Measurements from ENCODE around the gene WDR72.
"Not testable (repeated sequence)": the region's sequence is repeated elsewhere in the genome, so short reads cannot be mapped to it uniquely, and the experiment has no call there.

The WDR72 gene

GRCh38 chr15:53759411-53759931 lies at the start of gene WDR72:
Gene WDR72, minus strand, starts transcription at chr15:53759663. Its CDS starts 26,514 bp downstream, at chr15:53733149.
- Histone ChIP-seq H3K4me3 (ENCODE audit: low read depth, low read length) (peak within 1 kb of the TSS; percentile 81), H3K36me3 (ENCODE audit: control insufficient read depth, insufficient read depth, low read length) (no peaks in the 10 kb centered on the region), H3K9me3 (ENCODE audit: control insufficient read depth, insufficient read depth, low read depth, low read length) (no peaks in the 10 kb centered on the region), H3K27me3 (ENCODE audit: control insufficient read depth, insufficient read depth, low read length) (peaks cover 43% of the 10 kb centered on the region), H3K4me1 (ENCODE audit: control insufficient read depth, insufficient read depth, low read length) (no peaks in the 10 kb centered on the region), H3K27ac (ENCODE audit: low read depth, low read length) (no peak within 1 kb of the TSS), H3K9ac (ENCODE audit: low read length) (no peak within 1 kb of the TSS)

GRCh38 chr15:53808058-53808706 lies 48.7 kb upstream of the WDR72 start:
- H3K9ac ChIP-seq (ENCODE audit: low read length) = no peak overlapping the region
- H3K4me1 ChIP-seq (ENCODE audit: control insufficient read depth, insufficient read depth, low read length) = no peaks in the 10 kb centered on the region
- H3K36me3 ChIP-seq (ENCODE audit: control insufficient read depth, insufficient read depth, low read length) = no peaks in the 10 kb centered on the region
- H3K27me3 ChIP-seq (ENCODE audit: control insufficient read depth, insufficient read depth, low read length) = no peaks in the 10 kb centered on the region
- H3K4me3 ChIP-seq (ENCODE audit: low read depth, low read length) = no peak overlapping the region
- H3K9me3 ChIP-seq (ENCODE audit: control insufficient read depth, insufficient read depth, low read depth, low read length) = no peaks in the 10 kb centered on the region
- no peak overlapping the region for H3K27ac ChIP-seq (ENCODE audit: low read depth, low read length)

DNA sequence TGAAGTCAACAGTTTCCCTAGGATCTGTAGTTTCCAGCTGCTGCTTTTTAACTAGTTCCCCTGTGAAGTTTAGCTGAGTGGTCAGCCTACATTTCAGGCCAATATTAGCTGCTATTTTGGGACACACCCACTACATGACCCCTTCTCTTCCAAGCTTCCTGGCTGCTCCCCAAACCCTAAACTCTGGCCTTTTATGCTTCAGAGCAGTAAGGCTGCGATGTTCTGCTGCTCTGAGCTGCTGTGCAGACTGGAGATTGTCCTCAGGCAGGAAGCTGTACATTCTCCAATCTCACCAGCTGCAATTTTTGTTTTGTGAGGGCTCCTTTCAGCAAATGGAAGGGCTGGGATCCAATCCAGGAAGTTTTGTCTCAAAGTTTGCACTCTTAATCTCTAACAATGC lies 48.0 kb upstream of the WDR72 start:
- no peaks in the 10 kb centered on the region for H3K36me3 ChIP-seq (ENCODE audit: control insufficient read depth, insufficient read depth, low read length)
- H3K9ac ChIP-seq (ENCODE audit: low read length) = no peak overlapping the region
- H3K4me1 ChIP-seq (ENCODE audit: control insufficient read depth, insufficient read depth, low read length) = no peaks in the 10 kb centered on the region
- H3K27me3 ChIP-seq (ENCODE audit: control insufficient read depth, insufficient read depth, low read length) = no peaks in the 10 kb centered on the region
- H3K27ac ChIP-seq (ENCODE audit: low read depth, low read length) = no peak overlapping the region
- no peak overlapping the region for H3K4me3 ChIP-seq (ENCODE audit: low read depth, low read length)
- no peaks in the 10 kb centered on the region for H3K9me3 ChIP-seq (ENCODE audit: control insufficient read depth, insufficient read depth, low read depth, low read length)

DNA sequence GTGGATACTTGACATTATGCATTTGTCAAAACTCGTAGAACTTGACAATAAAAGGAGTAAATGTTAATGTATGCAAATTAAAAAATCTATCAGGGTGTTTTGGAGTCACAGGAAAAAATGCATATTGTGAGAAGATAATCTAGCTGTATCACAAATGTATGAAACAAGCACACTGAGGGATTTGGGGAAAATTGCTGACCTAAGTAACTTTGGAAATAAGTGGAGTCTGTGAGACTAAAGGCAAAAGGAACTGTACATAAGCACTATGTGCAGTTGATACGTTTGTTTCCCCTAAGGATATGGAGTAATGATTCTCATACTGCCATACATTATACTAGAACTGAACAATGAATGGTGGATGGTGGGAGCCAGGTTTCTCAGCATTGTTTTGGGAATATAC lies 43.2 kb upstream of the WDR72 start:
- Histone ChIP-seq H3K36me3 (ENCODE audit: control insufficient read depth, insufficient read depth, low read length) (no peaks in the 10 kb centered on the region), H3K9ac (ENCODE audit: low read length) (no peak overlapping the region), H3K4me1 (ENCODE audit: control insufficient read depth, insufficient read depth, low read length) (no peaks in the 10 kb centered on the region)

DNA sequence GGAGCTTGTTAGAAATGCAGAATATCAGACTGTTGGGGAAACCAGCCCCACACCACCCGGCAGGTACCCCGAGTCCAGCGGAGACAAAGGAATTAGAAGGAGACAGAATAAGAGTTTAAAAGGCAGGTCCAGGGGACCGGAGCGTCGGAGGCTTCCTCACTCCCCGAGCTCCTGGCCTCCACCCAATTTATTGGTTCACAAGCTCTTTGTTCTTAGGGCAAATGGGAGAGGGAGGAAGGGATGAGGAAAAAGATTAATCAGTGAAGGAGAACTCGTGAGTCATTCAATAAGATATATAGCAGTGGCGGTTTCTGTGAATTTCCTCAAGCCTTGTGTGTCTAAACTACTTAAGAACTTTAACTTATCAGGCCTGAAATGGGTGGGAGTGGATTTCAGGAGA lies 32.1 kb upstream of the WDR72 start:
- H3K9me3 ChIP-seq (ENCODE audit: control insufficient read depth, insufficient read depth, low read depth, low read length) = no peaks in the 10 kb centered on the region
- no peak overlapping the region for H3K4me3 ChIP-seq (ENCODE audit: low read depth, low read length)
- no peak overlapping the region for H3K27ac ChIP-seq (ENCODE audit: low read depth, low read length)

More for the DNA sequence above, 43.2 kb upstream of the WDR72 start:
- no peaks in the 10 kb centered on the region for H3K27me3 ChIP-seq (ENCODE audit: control insufficient read depth, insufficient read depth, low read length)
- H3K4me3 ChIP-seq (ENCODE audit: low read depth, low read length) = no peak overlapping the region
- H3K27ac ChIP-seq (ENCODE audit: low read depth, low read length) = no peak overlapping the region
- H3K9me3 ChIP-seq (ENCODE audit: control insufficient read depth, insufficient read depth, low read depth, low read length) = no peaks in the 10 kb centered on the region

GRCh38 chr15:53789654-53790375 lies 30.4 kb upstream of the WDR72 start:
- Histone ChIP-seq H3K9ac (ENCODE audit: low read length) (no peak overlapping the region), H3K27me3 (ENCODE audit: control insufficient read depth, insufficient read depth, low read length) (no peaks in the 10 kb centered on the region), H3K4me3 (ENCODE audit: low read depth, low read length) (no peak overlapping the region), H3K36me3 (ENCODE audit: control insufficient read depth, insufficient read depth, low read length) (no peaks in the 10 kb centered on the region), H3K27ac (ENCODE audit: low read depth, low read length) (no peak overlapping the region), H3K4me1 (ENCODE audit: control insufficient read depth, insufficient read depth, low read length) (no peaks in the 10 kb centered on the region), H3K9me3 (ENCODE audit: control insufficient read depth, insufficient read depth, low read depth, low read length) (peaks cover 3% of the 10 kb centered on the region)

More for the DNA sequence above, 32.1 kb upstream of the WDR72 start:
- Histone ChIP-seq H3K36me3 (ENCODE audit: control insufficient read depth, insufficient read depth, low read length) (no peaks in the 10 kb centered on the region), H3K9ac (ENCODE audit: low read length) (no peak overlapping the region), H3K27me3 (ENCODE audit: control insufficient read depth, insufficient read depth, low read length) (no peaks in the 10 kb centered on the region), H3K4me1 (ENCODE audit: control insufficient read depth, insufficient read depth, low read length) (no peaks in the 10 kb centered on the region)

GRCh38 chr15:53786401-53786800 lies 26.9 kb upstream of the WDR72 start:
- Histone ChIP-seq H3K4me3 (ENCODE audit: low read depth, low read length) (no peak overlapping the region), H3K9me3 (ENCODE audit: control insufficient read depth, insufficient read depth, low read depth, low read length) (peaks cover 14% of the 10 kb centered on the region), H3K36me3 (ENCODE audit: control insufficient read depth, insufficient read depth, low read length) (no peaks in the 10 kb centered on the region), H3K27ac (ENCODE audit: low read depth, low read length) (no peak overlapping the region), H3K27me3 (ENCODE audit: control insufficient read depth, insufficient read depth, low read length) (no peaks in the 10 kb centered on the region), H3K9ac (ENCODE audit: low read length) (no peak overlapping the region), H3K4me1 (ENCODE audit: control insufficient read depth, insufficient read depth, low read length) (no peaks in the 10 kb centered on the region)

DNA sequence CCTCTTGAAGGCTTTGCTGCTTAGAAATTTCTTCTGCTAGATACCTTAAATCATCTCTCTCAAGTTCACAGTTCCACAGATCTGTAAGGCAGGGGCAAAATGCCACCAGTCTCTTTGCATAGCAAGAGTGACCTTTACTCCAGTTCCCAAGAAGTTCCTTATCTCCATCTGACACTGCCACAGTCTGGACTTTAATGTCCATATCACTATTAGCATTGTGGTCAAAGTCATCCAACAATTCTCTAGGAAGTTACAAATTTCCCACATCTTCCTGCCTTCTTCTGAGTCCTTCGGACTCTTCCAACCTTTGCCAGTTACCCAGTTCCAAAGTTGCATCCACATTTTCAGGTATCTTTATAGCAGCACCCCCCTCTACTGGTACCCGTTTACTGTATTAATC lies 25.8 kb upstream of the WDR72 start:
- not testable (repeated sequence) for H3K4me1 ChIP-seq (ENCODE audit: control insufficient read depth, insufficient read depth, low read length); H3K27me3 ChIP-seq (ENCODE audit: control insufficient read depth, insufficient read depth, low read length); H3K4me3 ChIP-seq (ENCODE audit: low read depth, low read length); H3K27ac ChIP-seq (ENCODE audit: low read depth, low read length); H3K36me3 ChIP-seq (ENCODE audit: control insufficient read depth, insufficient read depth, low read length); H3K9ac ChIP-seq (ENCODE audit: low read length)
- peaks cover 23% of the 10 kb centered on the region for H3K9me3 ChIP-seq (ENCODE audit: control insufficient read depth, insufficient read depth, low read depth, low read length)

DNA sequence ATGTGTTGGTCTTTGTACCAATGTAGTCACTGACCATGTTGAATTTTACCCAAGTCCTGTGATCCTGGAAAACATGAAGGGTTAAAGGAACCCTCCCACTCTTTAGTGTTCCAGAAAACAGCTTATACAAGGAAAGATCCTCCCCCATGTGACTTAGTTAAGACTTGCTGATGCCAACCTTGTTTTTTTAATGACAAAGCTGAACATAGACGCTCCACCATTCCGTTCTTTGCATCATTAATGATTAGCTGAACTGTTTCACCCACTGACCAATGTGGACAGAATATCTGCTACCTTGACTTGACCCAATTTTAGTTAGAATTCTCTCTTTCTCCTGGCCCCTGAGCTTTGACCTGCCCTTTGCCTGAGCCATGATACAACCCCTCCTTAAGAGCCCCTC lies 3.5 kb upstream of the WDR72 start:
- H3K9ac ChIP-seq (ENCODE audit: low read length) = no peak overlapping the region
- H3K4me1 ChIP-seq (ENCODE audit: control insufficient read depth, insufficient read depth, low read length) = no peaks in the 10 kb centered on the region
- H3K36me3 ChIP-seq (ENCODE audit: control insufficient read depth, insufficient read depth, low read length) = no peaks in the 10 kb centered on the region
- no peaks in the 10 kb centered on the region for H3K9me3 ChIP-seq (ENCODE audit: control insufficient read depth, insufficient read depth, low read depth, low read length)
- peaks cover 39% of the 10 kb centered on the region for H3K27me3 ChIP-seq (ENCODE audit: control insufficient read depth, insufficient read depth, low read length)
- no peak overlapping the region for H3K27ac ChIP-seq (ENCODE audit: low read depth, low read length)
- H3K4me3 ChIP-seq (ENCODE audit: low read depth, low read length) = no peak overlapping the region

GRCh38 chr15:53758412-53758811 lies 1.1 kb downstream of the WDR72 start:
- Histone ChIP-seq H3K4me1 (ENCODE audit: control insufficient read depth, insufficient read depth, low read length) (no peaks in the 10 kb centered on the region), H3K27ac (ENCODE audit: low read depth, low read length) (no peak overlapping the region), H3K9ac (ENCODE audit: low read length) (no peak overlapping the region)

DNA sequence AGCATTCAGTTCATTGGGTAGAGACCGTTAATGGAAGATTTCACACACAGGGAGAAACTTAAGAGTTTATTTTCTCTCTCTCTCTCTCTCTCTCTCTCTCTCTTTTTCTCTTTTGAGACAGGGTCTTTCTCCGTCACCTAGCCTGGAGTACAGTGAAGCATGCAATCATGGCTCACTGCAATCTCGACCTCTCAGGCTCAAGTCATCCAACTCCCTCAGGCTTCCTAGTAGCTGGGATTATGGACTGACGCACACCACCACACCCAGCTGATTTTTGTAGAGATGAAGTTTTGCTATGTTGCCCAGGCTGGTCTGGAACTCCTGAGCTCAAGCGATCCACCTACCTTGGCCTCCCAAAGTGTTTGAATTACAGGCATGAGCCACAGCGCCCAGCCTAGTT lies 1.6 kb downstream of the WDR72 start:
- Histone ChIP-seq H3K36me3 (ENCODE audit: control insufficient read depth, insufficient read depth, low read length) (no peaks in the 10 kb centered on the region), H3K4me1 (ENCODE audit: control insufficient read depth, insufficient read depth, low read length) (no peaks in the 10 kb centered on the region), H3K9ac (ENCODE audit: low read length) (no peak overlapping the region), H3K4me3 (ENCODE audit: low read depth, low read length) (no peak overlapping the region), H3K27ac (ENCODE audit: low read depth, low read length) (no peak overlapping the region), H3K27me3 (ENCODE audit: control insufficient read depth, insufficient read depth, low read length) (peaks cover 41% of the 10 kb centered on the region), H3K9me3 (ENCODE audit: control insufficient read depth, insufficient read depth, low read depth, low read length) (no peaks in the 10 kb centered on the region)

More at GRCh38 chr15:53758412-53758811, 1.1 kb downstream of the WDR72 start:
- Histone ChIP-seq H3K36me3 (ENCODE audit: control insufficient read depth, insufficient read depth, low read length) (no peaks in the 10 kb centered on the region), H3K4me3 (ENCODE audit: low read depth, low read length) (no peak overlapping the region), H3K9me3 (ENCODE audit: control insufficient read depth, insufficient read depth, low read depth, low read length) (no peaks in the 10 kb centered on the region), H3K27me3 (ENCODE audit: control insufficient read depth, insufficient read depth, low read length) (peaks cover 43% of the 10 kb centered on the region)

Measured in HUES6 (cell line).